HepG2 (cell line): ENCODE results near the gene PLEKHG5. TPM values are rescaled to one million over a fixed set of nuclear protein-coding genes. Genes with fewer than 3 reads are reported as not detected.

Experiments used
- ATM ChIP-seq: fragments of 450-650 bp; IDR thresholded peaks from 2 replicates; pipeline ENCODE4 v1.7.1; 2017; ENCODE audit warnings: mild to moderate bottlenecking, borderline replicate concordance
- IRF2 ChIP-seq: IDR thresholded peaks from 2 replicates; pipeline ENCODE4 v1.6.1; 2018; ENCODE audit warnings: missing genetic modification reagents, missing compliant biosample characterization
- RELA ChIP-seq: sonication (generic); formaldehyde crosslinking; IDR thresholded peaks from 2 replicates; pipeline ENCODE4 v1.4.0; 2020; ENCODE audit warnings: missing genetic modification reagents
- SOX13 ChIP-seq, 3 experiments: fragments of 450-650 bp in 1 of 3; sonication (generic) in 1 of 3; formaldehyde crosslinking in 1 of 3; IDR thresholded peaks in 2 of 3; conservative IDR thresholded peaks in 1 of 3; 2 replicates each; pipeline versions ENCODE4 v1.5.0 to v1.6.1; 2016 to 2020; ENCODE audit warnings: antibody characterized with exemption in 1 of 3, mild to moderate bottlenecking in 1 of 3, missing compliant biosample characterization in 1 of 3, missing genetic modification reagents in 1 of 3, moderate library complexity in 1 of 3
- ZBED4 ChIP-seq: sonication (generic); formaldehyde crosslinking; IDR thresholded peaks from 2 replicates; pipeline ENCODE4 v1.4.0; 2020; ENCODE audit warnings: missing genetic modification reagents, borderline replicate concordance
- ZNF350 ChIP-seq: sonication (generic); formaldehyde crosslinking; IDR thresholded peaks from 2 replicates; pipeline ENCODE4 v1.4.0; 2020; ENCODE audit warnings: mild to moderate bottlenecking, low read depth, missing genetic modification reagents, borderline replicate concordance
- ZNF354B ChIP-seq: sonication (generic); formaldehyde crosslinking; IDR thresholded peaks from 2 replicates; pipeline ENCODE4 v1.8.0; 2022; ENCODE audit warnings: mild to moderate bottlenecking, missing genetic modification reagents
- ZNF607 ChIP-seq: sonication (generic); formaldehyde crosslinking; IDR thresholded peaks from 2 replicates; pipeline ENCODE4 v1.5.1; 2020; ENCODE audit warnings: missing genetic modification reagents, mild to moderate bottlenecking, borderline replicate concordance
- ZNF616 ChIP-seq: sonication (generic); formaldehyde crosslinking; IDR thresholded peaks from 2 replicates; pipeline ENCODE4 v1.5.0; 2020; ENCODE audit warnings: low read depth, mild to moderate bottlenecking, missing genetic modification reagents
- polyA plus RNA-seq, 8 experiments: library from polyadenylated mRNA; depleted of rRNA in 3 of 8; stranded (reverse) in 7 of 8; unstranded in 1 of 8; fragments of >200 nt; fragmentation: Illumina TruSeq in 4 of 8; extraction: Trizol in 4 of 8; gene quantifications; 2 replicates each; pipeline versions ENCODE4 v1.2.1 to v1.2.3, GENCODE V29; 2011 to 2016; ENCODE audit warnings: low read depth in 4 of 8, missing spikeins in 1 of 8, mixed read lengths in 1 of 8; ENCODE audit not compliant: insufficient read depth in 1 of 8
- total RNA-seq, 5 experiments: library from RNA; depleted of rRNA; stranded (reverse); fragments of >200 nt; fragmentation: Illumina TruSeq; extraction: Trizol; gene quantifications; 2 replicates each; pipeline ENCODE4 v1.2.3, GENCODE V29; 2016; ENCODE audit warnings: low read depth in 1 of 5
- TF ChIP-seq, protein P1 (sequence below): sonication (generic); formaldehyde crosslinking; IDR thresholded peaks from 2 replicates; pipeline ENCODE4 v1.5.0; 2020; ENCODE audit warnings: mild to moderate bottlenecking, missing genetic modification reagents, borderline replicate concordance
- TF ChIP-seq, protein P2 (sequence below): sonication (generic); formaldehyde crosslinking; IDR thresholded peaks from 2 replicates; pipeline ENCODE4 v1.5.0; 2020; ENCODE audit warnings: missing genetic modification reagents

The PLEKHG5 gene
- total and polyA plus RNA-seq, 2 of the 13 experiments (the other 11 are each of a cell fraction or from before 2014, with no cell fraction given), result 1.9 to 3.5 TPM

DNA sequence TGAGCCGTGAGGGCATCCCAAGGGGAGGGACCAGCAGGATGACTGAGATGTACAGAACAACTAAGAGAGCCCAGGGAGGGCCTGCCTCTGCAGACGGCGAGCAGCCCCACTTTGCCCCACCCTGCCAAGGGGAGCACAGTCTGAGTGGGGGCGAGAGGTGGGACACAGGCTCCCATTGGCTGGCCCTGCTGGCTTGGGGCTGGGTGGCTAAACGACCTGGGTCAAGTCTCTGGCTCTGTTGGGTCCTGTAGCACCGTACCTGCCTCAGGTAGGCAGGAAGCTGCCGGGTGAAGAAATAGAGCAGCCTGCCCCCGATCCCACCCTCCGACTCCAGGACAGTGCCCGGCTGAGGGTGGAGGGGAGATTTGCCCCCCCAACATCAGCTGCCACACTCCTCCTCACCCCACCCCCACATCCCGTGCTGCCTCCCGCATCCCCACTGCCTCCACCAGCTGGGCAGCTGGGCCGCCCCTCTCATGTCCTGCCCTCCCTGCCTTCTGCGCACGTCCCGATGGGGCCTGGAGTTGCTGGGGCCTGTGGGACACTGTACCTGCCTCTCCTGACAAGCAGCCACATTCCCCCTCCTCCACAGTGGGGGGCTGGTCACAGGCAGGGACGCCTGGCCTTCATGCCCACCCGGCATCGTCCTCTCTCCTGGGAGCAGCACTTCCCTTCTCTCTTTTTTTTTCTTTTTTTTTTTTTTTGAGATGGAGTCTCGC, 12.6 kb upstream of the PLEKHG5 start (continued):
- TF ChIP-seq, protein P1, sequence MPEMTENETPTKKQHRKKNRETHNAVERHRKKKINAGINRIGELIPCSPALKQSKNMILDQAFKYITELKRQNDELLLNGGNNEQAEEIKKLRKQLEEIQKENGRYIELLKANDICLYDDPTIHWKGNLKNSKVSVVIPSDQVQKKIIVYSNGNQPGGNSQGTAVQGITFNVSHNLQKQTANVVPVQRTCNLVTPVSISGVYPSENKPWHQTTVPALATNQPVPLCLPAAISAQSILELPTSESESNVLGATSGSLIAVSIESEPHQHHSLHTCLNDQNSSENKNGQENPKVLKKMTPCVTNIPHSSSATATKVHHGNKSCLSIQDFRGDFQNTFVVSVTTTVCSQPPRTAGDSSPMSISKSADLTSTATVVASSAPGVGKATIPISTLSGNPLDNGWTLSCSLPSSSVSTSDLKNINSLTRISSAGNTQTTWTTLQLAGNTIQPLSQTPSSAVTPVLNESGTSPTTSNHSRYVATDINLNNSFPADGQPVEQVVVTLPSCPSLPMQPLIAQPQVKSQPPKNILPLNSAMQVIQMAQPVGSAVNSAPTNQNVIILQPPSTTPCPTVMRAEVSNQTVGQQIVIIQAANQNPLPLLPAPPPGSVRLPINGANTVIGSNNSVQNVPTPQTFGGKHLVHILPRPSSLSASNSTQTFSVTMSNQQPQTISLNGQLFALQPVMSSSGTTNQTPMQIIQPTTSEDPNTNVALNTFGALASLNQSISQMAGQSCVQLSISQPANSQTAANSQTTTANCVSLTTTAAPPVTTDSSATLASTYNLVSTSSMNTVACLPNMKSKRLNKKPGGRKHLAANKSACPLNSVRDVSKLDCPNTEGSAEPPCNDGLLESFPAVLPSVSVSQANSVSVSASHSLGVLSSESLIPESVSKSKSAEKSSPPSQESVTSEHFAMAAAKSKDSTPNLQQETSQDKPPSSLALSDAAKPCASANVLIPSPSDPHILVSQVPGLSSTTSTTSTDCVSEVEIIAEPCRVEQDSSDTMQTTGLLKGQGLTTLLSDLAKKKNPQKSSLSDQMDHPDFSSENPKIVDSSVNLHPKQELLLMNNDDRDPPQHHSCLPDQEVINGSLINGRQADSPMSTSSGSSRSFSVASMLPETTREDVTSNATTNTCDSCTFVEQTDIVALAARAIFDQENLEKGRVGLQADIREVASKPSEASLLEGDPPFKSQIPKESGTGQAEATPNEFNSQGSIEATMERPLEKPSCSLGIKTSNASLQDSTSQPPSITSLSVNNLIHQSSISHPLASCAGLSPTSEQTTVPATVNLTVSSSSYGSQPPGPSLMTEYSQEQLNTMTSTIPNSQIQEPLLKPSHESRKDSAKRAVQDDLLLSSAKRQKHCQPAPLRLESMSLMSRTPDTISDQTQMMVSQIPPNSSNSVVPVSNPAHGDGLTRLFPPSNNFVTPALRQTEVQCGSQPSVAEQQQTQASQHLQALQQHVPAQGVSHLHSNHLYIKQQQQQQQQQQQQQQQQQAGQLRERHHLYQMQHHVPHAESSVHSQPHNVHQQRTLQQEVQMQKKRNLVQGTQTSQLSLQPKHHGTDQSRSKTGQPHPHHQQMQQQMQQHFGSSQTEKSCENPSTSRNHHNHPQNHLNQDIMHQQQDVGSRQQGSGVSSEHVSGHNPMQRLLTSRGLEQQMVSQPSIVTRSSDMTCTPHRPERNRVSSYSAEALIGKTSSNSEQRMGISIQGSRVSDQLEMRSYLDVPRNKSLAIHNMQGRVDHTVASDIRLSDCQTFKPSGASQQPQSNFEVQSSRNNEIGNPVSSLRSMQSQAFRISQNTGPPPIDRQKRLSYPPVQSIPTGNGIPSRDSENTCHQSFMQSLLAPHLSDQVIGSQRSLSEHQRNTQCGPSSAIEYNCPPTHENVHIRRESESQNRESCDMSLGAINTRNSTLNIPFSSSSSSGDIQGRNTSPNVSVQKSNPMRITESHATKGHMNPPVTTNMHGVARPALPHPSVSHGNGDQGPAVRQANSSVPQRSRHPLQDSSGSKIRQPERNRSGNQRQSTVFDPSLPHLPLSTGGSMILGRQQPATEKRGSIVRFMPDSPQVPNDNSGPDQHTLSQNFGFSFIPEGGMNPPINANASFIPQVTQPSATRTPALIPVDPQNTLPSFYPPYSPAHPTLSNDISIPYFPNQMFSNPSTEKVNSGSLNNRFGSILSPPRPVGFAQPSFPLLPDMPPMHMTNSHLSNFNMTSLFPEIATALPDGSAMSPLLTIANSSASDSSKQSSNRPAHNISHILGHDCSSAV (CRISPR knock-in tag), result no peak
- no peak for TF ChIP-seq ZNF350 (CRISPR knock-in tag)
- no peak for TF ChIP-seq ZNF616
- TF ChIP-seq ZNF354B (CRISPR knock-in tag), result no peak
- no peak for TF ChIP-seq RELA (CRISPR knock-in tag)
- TF ChIP-seq SOX13 (IDR thresholded peaks at IDR 0.05), result no peak
- no peak for TF ChIP-seq SOX13 (CRISPR knock-in tag; conservative IDR thresholded peaks at IDR 0.05 in 1 of 2, IDR thresholded peaks at IDR 0.05 in 1 of 2)
- TF ChIP-seq IRF2 (CRISPR knock-in tag), result no peak
- TF ChIP-seq ZNF607 (CRISPR knock-in tag), result no peak
- no peak for TF ChIP-seq ATM
- no peak for TF ChIP-seq ZBED4 (CRISPR knock-in tag)
- TF ChIP-seq, protein P2, sequence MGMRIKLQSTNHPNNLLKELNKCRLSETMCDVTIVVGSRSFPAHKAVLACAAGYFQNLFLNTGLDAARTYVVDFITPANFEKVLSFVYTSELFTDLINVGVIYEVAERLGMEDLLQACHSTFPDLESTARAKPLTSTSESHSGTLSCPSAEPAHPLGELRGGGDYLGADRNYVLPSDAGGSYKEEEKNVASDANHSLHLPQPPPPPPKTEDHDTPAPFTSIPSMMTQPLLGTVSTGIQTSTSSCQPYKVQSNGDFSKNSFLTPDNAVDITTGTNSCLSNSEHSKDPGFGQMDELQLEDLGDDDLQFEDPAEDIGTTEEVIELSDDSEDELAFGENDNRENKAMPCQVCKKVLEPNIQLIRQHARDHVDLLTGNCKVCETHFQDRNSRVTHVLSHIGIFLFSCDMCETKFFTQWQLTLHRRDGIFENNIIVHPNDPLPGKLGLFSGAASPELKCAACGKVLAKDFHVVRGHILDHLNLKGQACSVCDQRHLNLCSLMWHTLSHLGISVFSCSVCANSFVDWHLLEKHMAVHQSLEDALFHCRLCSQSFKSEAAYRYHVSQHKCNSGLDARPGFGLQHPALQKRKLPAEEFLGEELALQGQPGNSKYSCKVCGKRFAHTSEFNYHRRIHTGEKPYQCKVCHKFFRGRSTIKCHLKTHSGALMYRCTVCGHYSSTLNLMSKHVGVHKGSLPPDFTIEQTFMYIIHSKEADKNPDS (CRISPR knock-in tag), result no peak
